GM12873 (cell line): ENCODE results near the gene ARHGAP4.

ENCODE experiments used
- CTCF ChIP-seq: IDR thresholded peaks from 2 replicates; pipeline ENCODE4 v1.5.1; 2012; ENCODE audit warnings: low read depth, mild to moderate bottlenecking, moderate library complexity, low read length, control low read depth; ENCODE audit not compliant: insufficient read depth; ENCODE audit errors: missing control alignments

The ARHGAP4 gene

GRCh38 chrX:153948002-153948466 is 22.0 kb upstream of the ARHGAP4 start:
- no peak for TF ChIP-seq CTCF

- TF ChIP-seq CTCF, result peak; percentile 89
These were observed 21.1 kb upstream of the ARHGAP4 start for GRCh38 chrX:153947009-153947769.

DNA sequence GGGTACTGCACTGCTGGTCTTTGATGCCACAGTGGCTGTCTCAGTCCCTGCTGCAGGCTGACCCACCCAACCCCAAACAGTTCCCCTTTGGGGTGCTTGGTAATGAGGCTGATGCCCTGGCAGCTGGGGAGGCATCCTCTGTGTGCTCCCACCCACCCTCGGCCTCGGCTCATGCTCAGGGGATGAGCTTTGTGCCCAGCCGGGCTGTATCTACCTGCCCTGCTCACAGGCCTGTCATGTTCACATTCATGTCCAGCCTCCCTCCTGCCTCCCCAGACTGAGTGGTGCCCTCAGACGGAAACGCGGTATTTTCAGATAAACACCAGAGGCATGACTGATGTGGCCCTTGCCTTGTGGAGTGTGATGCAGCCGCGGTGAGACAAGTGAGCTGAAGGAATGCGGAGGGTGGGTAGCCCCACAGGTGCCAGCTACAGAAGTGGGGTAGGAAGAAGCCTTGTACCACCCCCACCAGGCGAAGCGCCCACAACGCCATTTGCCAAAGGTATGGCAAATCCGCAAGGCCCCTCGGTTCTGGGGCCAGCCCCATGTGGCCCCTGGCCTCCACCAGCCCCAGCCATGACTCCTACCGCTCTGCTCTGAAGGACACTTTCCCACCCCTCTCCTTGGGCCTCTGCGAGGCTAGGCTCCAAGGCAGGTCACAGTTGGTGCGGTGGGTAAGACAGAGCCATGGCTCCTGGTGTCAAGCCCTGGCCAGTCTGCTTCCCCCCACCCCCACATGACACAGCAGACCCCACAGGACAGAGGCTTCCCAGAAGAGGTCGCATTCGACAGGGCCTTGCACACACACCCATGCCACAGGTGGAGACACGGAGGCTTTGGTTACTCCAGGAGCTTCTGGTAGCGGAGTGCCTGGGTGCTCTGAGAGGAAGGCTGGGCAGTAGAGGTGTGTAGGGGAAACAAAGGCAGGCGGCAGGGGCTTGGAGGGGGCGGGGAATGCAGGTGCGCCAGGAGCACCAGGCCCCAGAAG is 20.2 kb upstream of the ARHGAP4 start:
- no peak for TF ChIP-seq CTCF

GRCh38 chrX:153944800-153945150 is 18.7 kb upstream of the ARHGAP4 start:
- TF ChIP-seq CTCF, result no peak

- no peak for TF ChIP-seq CTCF
These were observed 18.2 kb upstream of the ARHGAP4 start, which contains the start of gene RENBP for GRCh38 chrX:153944140-153944799. TSS of gene RENBP (minus strand) at chrX:153944643. CDS start at chrX:153944610, 33 bp downstream.

DNA sequence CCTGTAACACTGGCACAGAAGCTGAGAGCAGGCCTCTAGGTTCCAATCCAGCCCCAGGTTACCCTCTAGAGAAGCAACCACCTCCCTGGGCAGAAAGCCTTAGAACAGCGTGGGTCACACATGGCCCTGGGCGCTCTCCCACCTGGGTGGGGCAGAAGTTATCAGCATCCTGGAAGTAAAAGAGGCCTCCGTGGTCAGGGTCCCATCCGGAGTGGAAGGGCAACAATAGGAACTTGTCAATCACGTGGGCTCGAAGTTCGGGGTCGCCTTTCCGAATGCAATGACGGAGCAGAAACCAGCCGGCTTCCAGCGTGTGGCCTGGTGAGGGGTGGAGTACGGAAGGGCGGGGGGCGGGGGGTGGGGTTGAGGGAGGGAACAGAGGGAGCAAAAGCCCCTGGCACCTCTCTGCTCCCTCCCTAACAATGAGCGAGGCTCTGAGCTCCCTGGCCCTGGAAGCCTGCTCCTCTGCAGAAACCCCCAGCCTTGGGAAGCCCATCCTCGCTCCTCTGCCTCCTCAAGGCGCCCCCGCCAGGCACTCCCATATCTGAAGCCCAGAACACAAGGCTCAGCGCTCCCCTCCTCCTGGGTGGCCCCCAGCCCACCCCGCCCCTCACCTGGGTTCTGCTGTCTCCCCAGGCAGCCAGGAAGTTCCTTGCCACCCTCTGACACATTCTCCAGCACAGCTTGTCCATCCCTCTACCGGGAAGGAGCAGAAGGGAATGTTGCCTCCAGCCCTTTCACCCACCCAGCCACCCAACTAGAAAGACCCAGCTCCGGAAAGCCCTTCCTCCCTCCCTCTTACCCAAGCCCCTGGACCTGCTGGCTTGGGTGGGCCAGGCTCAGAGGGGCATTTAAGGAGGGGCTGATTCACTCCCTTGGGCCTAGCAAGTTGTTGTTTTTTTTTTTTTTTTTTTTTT is 15.5 kb upstream of the ARHGAP4 start:
- no peak for TF ChIP-seq CTCF
